Neural cell (in vitro differentiated cells): ENCODE measurements around the gene BTG2. TPM values are rescaled to one million over a fixed set of nuclear protein-coding genes. Genes with fewer than 3 reads are reported as not detected.

ENCODE experiments used
- H2AFZ ChIP-seq: fragments of 200-600, 300-800 bp; sonication (generic), shearing (Covaris generic); 2 replicates; pipeline ENCODE4 v1.6.0; 2014; ENCODE audit warnings: low read depth, mild to moderate bottlenecking, antibody characterized with exemption, low read length, moderate library complexity
- H3F3A ChIP-seq: fragments of 200-600 bp; shearing (Covaris generic); 2 replicates; pipeline ENCODE4 v1.6.1; 2016; ENCODE audit warnings: mild to moderate bottlenecking, moderate library complexity, mixed read lengths, antibody characterized with exemption, low read length; ENCODE audit not compliant: insufficient read depth, poor library complexity, severe bottlenecking
- H3K27ac ChIP-seq: fragments of 200-600, 300-800 bp; sonication (generic), shearing (Covaris generic); 2 replicates; pipeline ENCODE4 v1.5.1; 2014; ENCODE audit warnings: mild to moderate bottlenecking, low read length, moderate library complexity
- H3K27me3 ChIP-seq: fragments of 300-800, 200-600 bp; sonication (generic), shearing (Covaris generic); 2 replicates; pipeline ENCODE4 v1.6.0; 2014; ENCODE audit warnings: mild to moderate bottlenecking, low read depth, low read length, moderate library complexity; ENCODE audit not compliant: insufficient read depth
- H3K36me3 ChIP-seq: fragments of 300-800, 200-600 bp; sonication (generic), shearing (Covaris generic); 2 replicates; pipeline ENCODE4 v1.5.1; 2014; ENCODE audit warnings: mild to moderate bottlenecking, antibody characterized with exemption, low read length, moderate library complexity; ENCODE audit not compliant: insufficient read depth
- H3K4me2 ChIP-seq: fragments of 300-800, 200-600 bp; sonication (generic), shearing (Covaris generic); 2 replicates; pipeline ENCODE4 v1.6.0; 2014; ENCODE audit warnings: mild to moderate bottlenecking, low read length
- H3K4me3 ChIP-seq: fragments of 300-800, 200-600 bp; sonication (generic), shearing (Covaris generic); 2 replicates; pipeline ENCODE4 v1.5.1; 2014; ENCODE audit warnings: mild to moderate bottlenecking, low read length, moderate library complexity
- H3K79me2 ChIP-seq: fragments of 200-600 bp; shearing (Covaris generic); replicated peaks from 2 replicates; pipeline ENCODE4 v1.6.0; 2014; ENCODE audit warnings: mild to moderate bottlenecking, low read length, moderate library complexity; ENCODE audit not compliant: insufficient read depth
- H3K9ac ChIP-seq: fragments of 300-800, 200-600 bp; sonication (generic), shearing (Covaris generic); 2 replicates; pipeline ENCODE4 v1.6.1; 2016; ENCODE audit warnings: mild to moderate bottlenecking, low read length, mixed read lengths
- H3K9me2 ChIP-seq: fragments of 200-600 bp; shearing (Covaris generic); 2 replicates; pipeline ENCODE4 v1.6.1; 2016; ENCODE audit warnings: mild to moderate bottlenecking, low read length, mixed read lengths; ENCODE audit not compliant: insufficient read depth
- H3K9me3 ChIP-seq: fragments of 200-600, 300-800 bp; sonication (generic), shearing (Covaris generic); 2 replicates; pipeline ENCODE4 v1.6.1; 2016; ENCODE audit warnings: mild to moderate bottlenecking, mixed run types, low read length, moderate library complexity, mixed read lengths
- H4K20me1 ChIP-seq: fragments of 200-600 bp; shearing (Covaris generic); 2 replicates; pipeline ENCODE4 v1.6.1; 2016; ENCODE audit warnings: mild to moderate bottlenecking, mixed run types; ENCODE audit not compliant: insufficient read depth
- EP300 ChIP-seq: fragments of 450-650 bp; conservative IDR thresholded peaks from 2 replicates; pipeline ENCODE4 v1.6.1; 2014; ENCODE audit warnings: antibody characterized with exemption, mild to moderate bottlenecking, moderate library complexity; ENCODE audit not compliant: poor library complexity, severe bottlenecking
- EZH2 ChIP-seq: fragments of 200-600, 300-800 bp; shearing (Covaris generic), sonication (generic); IDR thresholded peaks from 2 replicates; pipeline ENCODE4 v1.6.1; 2014; ENCODE audit warnings: antibody characterized with exemption, low read length, borderline replicate concordance, mild to moderate bottlenecking; ENCODE audit not compliant: insufficient read depth, poor library complexity, severe bottlenecking
- MXI1 ChIP-seq: fragments of 450-650 bp; conservative IDR thresholded peaks from 2 replicates; pipeline ENCODE4 v1.6.1; 2014; ENCODE audit warnings: antibody characterized with exemption, mild to moderate bottlenecking; ENCODE audit not compliant: poor library complexity, severe bottlenecking
- POLR2AphosphoS5 ChIP-seq: IDR thresholded peaks from 2 replicates; pipeline ENCODE4 v1.6.1; 2012
- RAD21 ChIP-seq: fragments of 450-650 bp; conservative IDR thresholded peaks from 2 replicates; pipeline ENCODE4 v1.6.1; 2014; ENCODE audit warnings: antibody characterized with exemption, mild to moderate bottlenecking, moderate library complexity
- SMC3 ChIP-seq: fragments of 450-650 bp; conservative IDR thresholded peaks from 2 replicates; pipeline ENCODE4 v1.6.1; 2014; ENCODE audit warnings: antibody characterized with exemption, mild to moderate bottlenecking, moderate library complexity; ENCODE audit not compliant: poor library complexity
- TAF1 ChIP-seq: IDR thresholded peaks from 2 replicates; pipeline ENCODE4 v1.6.1; 2012; ENCODE audit warnings: low read depth
- polyA plus RNA-seq: library from polyadenylated mRNA; depleted of rRNA; stranded (reverse); fragments of >200 nt; gene quantifications from 2 replicates; pipeline ENCODE4 v1.2.3, GENCODE V29; 2014
- TF ChIP-seq, protein P1 (sequence below): IDR thresholded peaks from 2 replicates; pipeline ENCODE4 v1.6.1; 2012; ENCODE audit warnings: borderline replicate concordance
- TF ChIP-seq, protein P2 (sequence below): fragments of 450-650 bp; IDR thresholded peaks from 2 replicates; pipeline ENCODE4 v1.5.1; 2014; ENCODE audit warnings: antibody characterized with exemption, mild to moderate bottlenecking, moderate library complexity; ENCODE audit not compliant: poor library complexity, severe bottlenecking

BTG2 gene
- polyA plus RNA-seq, 1 donor from 2014 or later: 4.1 TPM

DNA sequence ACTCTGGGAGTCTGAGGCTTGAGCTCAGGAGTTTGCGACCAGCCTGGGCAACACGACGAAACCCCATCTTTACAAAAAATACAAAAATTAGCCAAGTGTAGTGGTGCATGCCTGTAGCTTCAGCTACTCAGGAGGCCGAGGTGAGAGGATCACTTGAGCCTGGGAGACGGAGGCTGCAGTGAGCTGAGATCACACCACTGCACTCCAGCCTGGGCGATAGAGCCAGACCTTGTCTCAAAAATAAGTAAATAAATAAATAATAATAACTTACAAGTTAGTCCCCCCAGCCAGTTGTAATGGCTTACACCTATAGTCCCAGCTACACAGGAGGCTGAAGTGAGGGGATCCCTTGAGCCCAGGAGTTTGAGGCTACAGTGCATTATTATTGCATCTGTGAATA is 21.7 kb upstream of the BTG2 start:
- no peak overlapping the region for H3K27ac ChIP-seq
- H3K9ac ChIP-seq: no peak overlapping the region
- no peaks in the 10 kb centered on the region for H3K27me3 ChIP-seq
- no peaks in the 10 kb centered on the region for H3K9me3 ChIP-seq
- H3K4me3 ChIP-seq: no peak overlapping the region
- H3K9me2 ChIP-seq: no peaks in the 10 kb centered on the region
- H3K4me2 ChIP-seq: no peak overlapping the region
- no peaks in the 10 kb centered on the region for H3F3A ChIP-seq
- TF ChIP-seq, protein P1, sequence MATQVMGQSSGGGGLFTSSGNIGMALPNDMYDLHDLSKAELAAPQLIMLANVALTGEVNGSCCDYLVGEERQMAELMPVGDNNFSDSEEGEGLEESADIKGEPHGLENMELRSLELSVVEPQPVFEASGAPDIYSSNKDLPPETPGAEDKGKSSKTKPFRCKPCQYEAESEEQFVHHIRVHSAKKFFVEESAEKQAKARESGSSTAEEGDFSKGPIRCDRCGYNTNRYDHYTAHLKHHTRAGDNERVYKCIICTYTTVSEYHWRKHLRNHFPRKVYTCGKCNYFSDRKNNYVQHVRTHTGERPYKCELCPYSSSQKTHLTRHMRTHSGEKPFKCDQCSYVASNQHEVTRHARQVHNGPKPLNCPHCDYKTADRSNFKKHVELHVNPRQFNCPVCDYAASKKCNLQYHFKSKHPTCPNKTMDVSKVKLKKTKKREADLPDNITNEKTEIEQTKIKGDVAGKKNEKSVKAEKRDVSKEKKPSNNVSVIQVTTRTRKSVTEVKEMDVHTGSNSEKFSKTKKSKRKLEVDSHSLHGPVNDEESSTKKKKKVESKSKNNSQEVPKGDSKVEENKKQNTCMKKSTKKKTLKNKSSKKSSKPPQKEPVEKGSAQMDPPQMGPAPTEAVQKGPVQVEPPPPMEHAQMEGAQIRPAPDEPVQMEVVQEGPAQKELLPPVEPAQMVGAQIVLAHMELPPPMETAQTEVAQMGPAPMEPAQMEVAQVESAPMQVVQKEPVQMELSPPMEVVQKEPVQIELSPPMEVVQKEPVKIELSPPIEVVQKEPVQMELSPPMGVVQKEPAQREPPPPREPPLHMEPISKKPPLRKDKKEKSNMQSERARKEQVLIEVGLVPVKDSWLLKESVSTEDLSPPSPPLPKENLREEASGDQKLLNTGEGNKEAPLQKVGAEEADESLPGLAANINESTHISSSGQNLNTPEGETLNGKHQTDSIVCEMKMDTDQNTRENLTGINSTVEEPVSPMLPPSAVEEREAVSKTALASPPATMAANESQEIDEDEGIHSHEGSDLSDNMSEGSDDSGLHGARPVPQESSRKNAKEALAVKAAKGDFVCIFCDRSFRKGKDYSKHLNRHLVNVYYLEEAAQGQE: no peak
- TF ChIP-seq MXI1 (no peak), RAD21 (no peak), POLR2AphosphoS5 (no peak), TAF1 (no peak), EP300 (no peak), EZH2 (no peak), SMC3 (no peak)
- TF ChIP-seq, protein P2, sequence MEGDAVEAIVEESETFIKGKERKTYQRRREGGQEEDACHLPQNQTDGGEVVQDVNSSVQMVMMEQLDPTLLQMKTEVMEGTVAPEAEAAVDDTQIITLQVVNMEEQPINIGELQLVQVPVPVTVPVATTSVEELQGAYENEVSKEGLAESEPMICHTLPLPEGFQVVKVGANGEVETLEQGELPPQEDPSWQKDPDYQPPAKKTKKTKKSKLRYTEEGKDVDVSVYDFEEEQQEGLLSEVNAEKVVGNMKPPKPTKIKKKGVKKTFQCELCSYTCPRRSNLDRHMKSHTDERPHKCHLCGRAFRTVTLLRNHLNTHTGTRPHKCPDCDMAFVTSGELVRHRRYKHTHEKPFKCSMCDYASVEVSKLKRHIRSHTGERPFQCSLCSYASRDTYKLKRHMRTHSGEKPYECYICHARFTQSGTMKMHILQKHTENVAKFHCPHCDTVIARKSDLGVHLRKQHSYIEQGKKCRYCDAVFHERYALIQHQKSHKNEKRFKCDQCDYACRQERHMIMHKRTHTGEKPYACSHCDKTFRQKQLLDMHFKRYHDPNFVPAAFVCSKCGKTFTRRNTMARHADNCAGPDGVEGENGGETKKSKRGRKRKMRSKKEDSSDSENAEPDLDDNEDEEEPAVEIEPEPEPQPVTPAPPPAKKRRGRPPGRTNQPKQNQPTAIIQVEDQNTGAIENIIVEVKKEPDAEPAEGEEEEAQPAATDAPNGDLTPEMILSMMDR: no peak
- H3K79me2 ChIP-seq: no peaks in the 10 kb centered on the region
- no peaks in the 10 kb centered on the region for H4K20me1 ChIP-seq
- H2AFZ ChIP-seq: no peak overlapping the region
- H3K36me3 ChIP-seq: no peaks in the 10 kb centered on the region

DNA sequence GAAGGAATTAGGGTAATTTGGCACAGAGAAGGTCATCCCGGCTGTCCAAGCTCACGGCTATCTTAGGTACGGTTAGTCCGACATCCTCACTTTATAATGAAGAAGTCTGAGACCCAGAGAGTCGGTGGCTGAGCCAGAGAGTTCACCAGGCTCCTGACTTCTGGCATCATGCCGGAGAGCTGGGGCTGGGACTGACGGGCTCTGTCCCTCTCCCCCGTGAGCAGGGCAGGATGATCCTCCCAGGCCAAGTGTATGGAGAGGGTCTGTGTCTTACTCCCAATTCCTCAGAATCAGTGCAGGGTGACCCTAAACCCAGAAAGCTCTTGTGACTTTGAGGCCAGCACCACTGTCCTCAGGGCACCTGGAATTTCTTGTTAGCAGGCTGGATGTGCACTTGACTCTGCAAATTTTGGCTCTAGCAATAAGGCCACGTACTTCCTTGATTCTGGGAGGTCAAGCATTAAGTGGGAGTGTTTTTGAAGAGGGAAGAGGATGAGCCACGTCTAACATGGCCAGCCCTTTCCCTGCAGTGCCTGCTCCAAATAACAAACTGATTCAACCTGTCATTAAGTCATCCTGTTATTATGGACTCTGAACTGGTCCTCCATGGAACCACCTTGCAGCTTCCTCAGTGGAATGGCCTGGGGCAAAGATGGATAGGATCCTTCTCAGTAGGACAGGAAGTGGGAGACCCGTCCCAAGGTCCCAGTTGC is 20.8 kb upstream of the BTG2 start:
- H3K36me3 ChIP-seq: no peaks in the 10 kb centered on the region
- no peaks in the 10 kb centered on the region for H3F3A ChIP-seq
- no peak overlapping the region for H3K4me3 ChIP-seq
- no peaks in the 10 kb centered on the region for H3K27me3 ChIP-seq
- H3K79me2 ChIP-seq: no peaks in the 10 kb centered on the region
- H2AFZ ChIP-seq: no peak overlapping the region
- no peak overlapping the region for H3K9ac ChIP-seq
- no peak overlapping the region for H3K4me2 ChIP-seq
- H4K20me1 ChIP-seq: no peaks in the 10 kb centered on the region
- H3K9me2 ChIP-seq: no peaks in the 10 kb centered on the region
- no peaks in the 10 kb centered on the region for H3K9me3 ChIP-seq
- H3K27ac ChIP-seq: no peak overlapping the region
- TF ChIP-seq TAF1 (no peak), EZH2 (no peak), POLR2AphosphoS5 (no peak), EP300 (no peak), RAD21 (no peak), SMC3 (no peak), MXI1 (no peak)
- TF ChIP-seq, protein P1: no peak
- TF ChIP-seq, protein P2: no peak
